Measurements from ENCODE around the gene GABRR1.

Gene GABRR1

DNA sequence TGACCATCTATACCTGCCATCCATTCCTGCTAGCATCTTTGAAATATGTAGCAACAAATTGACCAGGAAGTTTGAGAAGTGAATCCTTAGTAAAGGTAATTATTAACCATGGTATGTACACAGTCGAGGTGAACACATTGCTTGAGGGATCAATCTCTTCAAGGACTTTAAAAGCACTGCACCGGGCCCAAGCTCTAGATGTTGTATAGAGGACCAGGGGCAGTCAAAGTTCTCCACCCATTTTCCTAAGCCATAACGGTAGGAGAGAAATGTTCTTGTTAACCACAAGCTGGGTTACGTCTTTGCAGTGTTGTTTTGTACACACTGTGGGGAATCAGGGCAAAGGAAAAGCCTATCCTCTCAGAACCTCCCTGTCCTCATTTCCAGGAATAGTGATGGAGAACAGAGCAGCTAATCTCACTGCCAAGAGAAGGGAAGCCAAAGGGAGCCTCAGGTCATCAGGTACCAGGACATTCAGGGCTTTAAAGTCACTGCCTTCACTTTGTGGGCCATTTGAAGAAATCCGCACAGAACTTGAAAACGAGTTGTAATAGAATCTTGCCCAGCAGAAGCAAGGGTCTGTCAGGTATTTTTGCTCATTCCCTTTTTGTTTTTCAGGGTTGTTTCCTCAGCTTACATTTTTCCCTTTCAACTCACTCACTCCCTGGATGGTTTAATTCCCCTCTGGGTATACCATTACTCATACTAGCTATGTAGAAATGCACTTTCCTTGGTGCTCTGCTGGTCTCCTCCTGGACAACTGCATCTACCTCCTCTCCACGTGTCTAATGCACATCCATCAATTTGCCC is 76.6 kb downstream of the GABRR1 start:
- FAIRE-seq (no peak), DNase-seq (ENCODE audit: insufficient read length, low spot score) (no peak)
- TF ChIP-seq, protein P1, sequence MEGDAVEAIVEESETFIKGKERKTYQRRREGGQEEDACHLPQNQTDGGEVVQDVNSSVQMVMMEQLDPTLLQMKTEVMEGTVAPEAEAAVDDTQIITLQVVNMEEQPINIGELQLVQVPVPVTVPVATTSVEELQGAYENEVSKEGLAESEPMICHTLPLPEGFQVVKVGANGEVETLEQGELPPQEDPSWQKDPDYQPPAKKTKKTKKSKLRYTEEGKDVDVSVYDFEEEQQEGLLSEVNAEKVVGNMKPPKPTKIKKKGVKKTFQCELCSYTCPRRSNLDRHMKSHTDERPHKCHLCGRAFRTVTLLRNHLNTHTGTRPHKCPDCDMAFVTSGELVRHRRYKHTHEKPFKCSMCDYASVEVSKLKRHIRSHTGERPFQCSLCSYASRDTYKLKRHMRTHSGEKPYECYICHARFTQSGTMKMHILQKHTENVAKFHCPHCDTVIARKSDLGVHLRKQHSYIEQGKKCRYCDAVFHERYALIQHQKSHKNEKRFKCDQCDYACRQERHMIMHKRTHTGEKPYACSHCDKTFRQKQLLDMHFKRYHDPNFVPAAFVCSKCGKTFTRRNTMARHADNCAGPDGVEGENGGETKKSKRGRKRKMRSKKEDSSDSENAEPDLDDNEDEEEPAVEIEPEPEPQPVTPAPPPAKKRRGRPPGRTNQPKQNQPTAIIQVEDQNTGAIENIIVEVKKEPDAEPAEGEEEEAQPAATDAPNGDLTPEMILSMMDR (IDR thresholded peaks at IDR 0.05; ENCODE audit: insufficient read depth, missing control alignments) = no peak

GRCh38 chr6:89139509-89140346 is 77.4 kb downstream of the GABRR1 start:
- DNase-seq (ENCODE audit: insufficient read length, low spot score) = no peak
- no peak for FAIRE-seq
- TF ChIP-seq, protein P1 (IDR thresholded peaks at IDR 0.05; ENCODE audit: insufficient read depth, missing control alignments) = no peak

GRCh38 chr6:89138173-89138572 is 79.0 kb downstream of the GABRR1 start:
- FAIRE-seq = no peak
- TF ChIP-seq, protein P1 (IDR thresholded peaks at IDR 0.05; ENCODE audit: insufficient read depth, missing control alignments) = no peak
- DNase-seq (ENCODE audit: insufficient read length, low spot score) = no peak

DNA sequence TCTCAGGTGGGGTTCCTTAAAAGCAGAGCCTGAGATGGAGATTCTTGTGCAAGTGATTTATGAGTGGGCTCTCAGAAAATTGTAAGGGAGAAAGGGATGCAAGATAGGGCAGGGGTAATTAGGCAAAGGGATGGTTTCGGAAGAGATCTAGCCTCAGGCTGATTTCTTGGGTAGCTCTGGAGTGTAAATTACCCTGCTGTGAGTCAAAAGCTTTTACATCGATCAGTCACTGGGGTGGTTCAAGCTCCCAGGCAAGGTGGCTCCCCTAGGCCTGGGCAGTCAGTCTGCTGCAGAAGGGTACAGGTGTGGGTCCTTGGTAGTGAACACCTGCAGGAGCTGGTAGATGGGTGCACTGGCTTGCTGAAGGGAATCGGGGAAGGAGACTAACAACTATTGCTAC is 82.4 kb downstream of the GABRR1 start:
- TF ChIP-seq, protein P1 (IDR thresholded peaks at IDR 0.05; ENCODE audit: insufficient read depth, missing control alignments) = no peak
- no peak for DNase-seq (ENCODE audit: insufficient read length, low spot score)
- no peak for FAIRE-seq

- FAIRE-seq = no peak
- no peak for DNase-seq (ENCODE audit: insufficient read length, low spot score)
- TF ChIP-seq, protein P1 (IDR thresholded peaks at IDR 0.05; ENCODE audit: insufficient read depth, missing control alignments) = no peak
These were observed 83.2 kb downstream of the GABRR1 start for GRCh38 chr6:89133981-89134380.

DNA sequence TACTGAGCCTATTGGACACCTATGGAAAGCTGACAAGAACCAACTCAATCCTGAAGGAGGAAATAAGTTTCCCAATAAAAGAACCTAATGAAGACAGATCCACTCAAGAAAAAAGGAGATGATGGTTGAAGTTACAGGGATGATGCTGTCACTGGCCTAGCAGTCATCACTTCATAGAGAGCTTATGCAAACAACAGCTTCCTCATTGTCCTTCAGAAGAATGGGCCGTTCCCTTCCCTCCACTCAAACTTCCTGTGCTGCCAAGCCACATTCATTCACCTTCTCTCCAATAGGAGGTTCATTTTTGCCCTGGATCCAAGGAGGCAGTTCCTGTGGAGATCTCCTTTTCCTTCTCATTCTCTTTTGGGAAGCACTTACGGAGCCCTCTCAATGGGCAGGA is 85.1 kb downstream of the GABRR1 start:
- FAIRE-seq (no peak), DNase-seq (ENCODE audit: insufficient read length, low spot score) (no peak)
- TF ChIP-seq, protein P1 (IDR thresholded peaks at IDR 0.05; ENCODE audit: insufficient read depth, missing control alignments) = no peak
